GM12801 (cell line): ENCODE measurements around the gene SCAF8.

ENCODE experiments used
- TF ChIP-seq, protein P1 (sequence below): IDR thresholded peaks from one replicate; pipeline ENCODE4 v1.5.1; 2011; ENCODE audit warnings: control low read depth; ENCODE audit not compliant: insufficient read length; ENCODE audit errors: extremely low read depth

The SCAF8 gene

DNA sequence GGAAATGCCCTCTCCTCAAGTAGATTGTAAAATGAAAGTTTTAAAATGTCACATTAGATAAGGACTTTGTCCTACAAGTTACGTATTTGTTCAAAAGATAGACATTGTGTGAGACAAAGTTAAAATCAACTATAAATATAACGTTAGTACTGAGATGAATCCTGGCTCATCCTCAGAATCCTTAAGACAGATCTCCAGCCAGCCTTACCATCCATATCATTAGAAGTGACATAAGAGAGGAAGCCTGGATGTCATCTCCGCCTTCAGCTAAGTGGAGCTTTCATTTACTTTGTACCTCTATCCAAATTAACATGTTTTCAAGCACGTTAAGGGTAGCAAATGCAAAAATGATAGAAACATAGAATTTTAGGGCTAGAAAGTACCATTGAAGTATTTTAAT is 59.1 kb downstream of the SCAF8 start:
- TF ChIP-seq, protein P1, sequence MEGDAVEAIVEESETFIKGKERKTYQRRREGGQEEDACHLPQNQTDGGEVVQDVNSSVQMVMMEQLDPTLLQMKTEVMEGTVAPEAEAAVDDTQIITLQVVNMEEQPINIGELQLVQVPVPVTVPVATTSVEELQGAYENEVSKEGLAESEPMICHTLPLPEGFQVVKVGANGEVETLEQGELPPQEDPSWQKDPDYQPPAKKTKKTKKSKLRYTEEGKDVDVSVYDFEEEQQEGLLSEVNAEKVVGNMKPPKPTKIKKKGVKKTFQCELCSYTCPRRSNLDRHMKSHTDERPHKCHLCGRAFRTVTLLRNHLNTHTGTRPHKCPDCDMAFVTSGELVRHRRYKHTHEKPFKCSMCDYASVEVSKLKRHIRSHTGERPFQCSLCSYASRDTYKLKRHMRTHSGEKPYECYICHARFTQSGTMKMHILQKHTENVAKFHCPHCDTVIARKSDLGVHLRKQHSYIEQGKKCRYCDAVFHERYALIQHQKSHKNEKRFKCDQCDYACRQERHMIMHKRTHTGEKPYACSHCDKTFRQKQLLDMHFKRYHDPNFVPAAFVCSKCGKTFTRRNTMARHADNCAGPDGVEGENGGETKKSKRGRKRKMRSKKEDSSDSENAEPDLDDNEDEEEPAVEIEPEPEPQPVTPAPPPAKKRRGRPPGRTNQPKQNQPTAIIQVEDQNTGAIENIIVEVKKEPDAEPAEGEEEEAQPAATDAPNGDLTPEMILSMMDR, result no peak

DNA sequence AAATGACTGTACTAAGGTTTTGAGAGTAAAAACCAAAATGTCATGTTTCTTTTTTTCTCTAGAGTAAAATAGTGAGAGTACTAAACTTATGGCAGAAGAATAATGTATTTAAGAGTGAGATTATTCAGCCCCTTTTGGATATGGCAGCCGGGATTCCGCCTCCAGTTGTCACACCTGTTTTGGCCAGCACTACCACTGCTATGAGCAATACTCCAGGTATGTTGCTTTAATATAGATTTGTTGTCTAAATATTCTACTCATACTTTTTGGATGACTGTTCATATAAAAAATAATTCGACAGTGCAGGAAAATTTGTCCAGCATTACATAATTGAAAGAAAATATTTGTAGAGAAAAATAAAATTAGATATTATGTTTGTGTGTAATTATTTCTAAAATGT is 59.5 kb downstream of the SCAF8 start:
- TF ChIP-seq, protein P1, result no peak

DNA sequence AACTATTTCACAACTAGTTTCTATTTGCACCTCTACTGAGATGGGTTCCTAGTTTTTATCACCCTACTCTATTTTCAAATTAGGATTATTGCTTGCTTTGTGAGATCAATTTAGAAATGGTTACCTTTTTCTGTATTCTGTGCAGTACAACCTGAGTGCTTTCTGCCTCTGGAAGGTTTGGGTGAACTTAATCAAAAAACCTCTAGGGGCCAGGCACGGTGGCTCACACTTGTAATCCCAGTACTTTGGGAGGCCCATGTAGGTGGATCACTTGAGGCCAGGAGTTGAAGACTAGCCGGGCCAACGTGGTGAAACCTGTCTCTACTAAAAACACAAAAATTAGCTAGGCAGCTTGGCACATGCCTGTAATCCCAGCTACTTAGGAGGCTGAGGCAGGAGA is 63.3 kb downstream of the SCAF8 start:
- TF ChIP-seq, protein P1, result no peak

GRCh38 chr6:154797857-154798256 is 64.6 kb downstream of the SCAF8 start:
- TF ChIP-seq, protein P1, result no peak

- TF ChIP-seq, protein P1, result no peak
These were observed 67.1 kb downstream of the SCAF8 start for GRCh38 chr6:154800338-154800737.

DNA sequence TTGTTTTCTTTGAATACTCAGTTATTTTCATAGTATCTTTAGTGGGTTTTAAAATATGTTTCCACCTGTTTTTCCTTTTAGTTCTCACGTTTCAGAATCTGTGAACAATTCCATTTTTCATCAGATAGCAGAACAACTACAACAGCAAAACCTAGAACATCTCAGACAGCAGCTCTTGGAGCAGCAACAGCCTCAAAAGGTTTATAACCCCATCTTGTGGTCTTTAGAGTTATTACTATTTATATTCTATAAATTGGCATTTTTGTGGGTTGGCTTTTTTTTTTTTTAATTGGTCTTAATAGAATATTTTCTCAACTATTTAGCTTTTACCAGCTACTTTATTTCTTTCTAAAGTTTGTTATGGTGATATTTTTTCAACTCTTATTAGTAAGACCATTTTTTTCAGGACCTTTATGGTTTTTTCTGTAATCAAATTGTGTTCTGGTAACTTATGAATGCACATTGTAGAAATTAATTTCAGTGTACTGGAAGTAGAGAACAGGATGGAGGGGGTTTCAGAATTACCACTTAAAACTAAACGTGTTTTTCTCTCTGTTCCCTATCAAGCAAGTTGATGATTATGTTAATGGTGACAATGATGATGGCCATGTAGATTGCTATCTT is 72.2 kb downstream of the SCAF8 start:
- TF ChIP-seq, protein P1, result no peak

DNA sequence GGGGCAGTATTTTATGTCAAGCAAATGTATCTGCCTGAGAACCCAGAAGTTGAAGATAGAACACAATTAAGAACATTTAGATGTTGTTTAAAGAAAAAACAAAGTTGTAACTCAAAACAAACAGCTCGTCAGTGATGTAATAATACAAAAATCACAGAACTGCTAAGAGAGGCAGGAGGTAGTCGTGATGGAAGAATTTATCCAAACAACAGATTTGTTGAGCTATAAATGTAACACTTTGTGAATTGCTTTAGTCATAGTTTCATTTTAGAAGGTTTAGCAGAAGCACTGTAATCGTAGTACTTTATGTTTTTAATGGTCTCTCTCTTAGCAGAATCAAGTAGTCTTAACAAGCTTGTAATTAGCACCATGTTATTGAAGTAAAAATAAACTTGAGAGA is 73.6 kb downstream of the SCAF8 start:
- TF ChIP-seq, protein P1, result no peak
